NCI-H128 (cell line): ENCODE data around the gene GCK.
"Not testable (repeated sequence)": the region's sequence is repeated elsewhere in the genome, so short reads cannot be mapped to it uniquely, and the experiment has no call there.

Source experiments
- DNase-seq: peaks from one replicate; lab custom pipeline; 2025; ENCODE audit not compliant: unreplicated experiment; lab: John Stamatoyannopoulos, UW

The GCK gene

GRCh38 chr7:44183386-44183785, 5.9 kb downstream of the GCK start:
- no peak for DNase-seq

DNA sequence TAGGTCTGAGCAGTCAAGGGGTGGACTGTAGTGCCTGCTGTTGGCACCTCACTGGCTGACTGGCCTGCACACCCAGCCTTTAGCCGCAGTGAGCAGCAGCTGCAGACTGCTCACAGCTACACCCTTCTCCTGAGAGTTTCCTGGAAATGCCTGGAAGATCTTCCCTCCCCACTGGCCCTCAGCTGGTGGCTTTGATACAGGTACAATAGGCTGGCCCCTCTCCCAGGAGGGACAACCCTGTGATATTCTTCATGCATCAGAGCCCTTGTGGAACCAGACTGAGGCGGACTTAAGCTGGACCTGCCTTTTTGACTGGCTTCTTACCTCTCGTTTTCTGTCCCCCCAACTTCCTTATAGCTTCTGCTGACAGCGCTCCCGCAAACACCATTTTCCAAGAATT, 6.4 kb downstream of the GCK start:
- DNase-seq, result no peak

DNA sequence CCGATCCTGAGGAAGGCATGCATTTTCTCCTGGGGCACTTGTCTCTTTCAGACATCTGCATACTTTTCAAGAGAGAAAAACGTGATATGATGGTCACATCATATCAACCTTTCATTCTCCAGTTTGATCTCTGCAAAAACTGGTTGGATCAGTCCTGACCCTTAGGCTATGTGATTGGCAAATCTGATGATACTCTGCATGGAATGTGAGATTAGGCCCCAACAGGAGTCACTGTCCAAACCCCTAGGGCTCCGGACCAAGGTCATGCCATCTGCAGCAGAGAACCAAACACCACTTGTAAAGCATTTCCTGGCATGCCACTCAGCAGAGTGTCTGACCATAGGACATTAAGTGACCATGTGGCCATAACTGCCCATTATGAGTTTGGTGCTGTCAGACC, 8.6 kb downstream of the GCK start:
- no peak for DNase-seq

DNA sequence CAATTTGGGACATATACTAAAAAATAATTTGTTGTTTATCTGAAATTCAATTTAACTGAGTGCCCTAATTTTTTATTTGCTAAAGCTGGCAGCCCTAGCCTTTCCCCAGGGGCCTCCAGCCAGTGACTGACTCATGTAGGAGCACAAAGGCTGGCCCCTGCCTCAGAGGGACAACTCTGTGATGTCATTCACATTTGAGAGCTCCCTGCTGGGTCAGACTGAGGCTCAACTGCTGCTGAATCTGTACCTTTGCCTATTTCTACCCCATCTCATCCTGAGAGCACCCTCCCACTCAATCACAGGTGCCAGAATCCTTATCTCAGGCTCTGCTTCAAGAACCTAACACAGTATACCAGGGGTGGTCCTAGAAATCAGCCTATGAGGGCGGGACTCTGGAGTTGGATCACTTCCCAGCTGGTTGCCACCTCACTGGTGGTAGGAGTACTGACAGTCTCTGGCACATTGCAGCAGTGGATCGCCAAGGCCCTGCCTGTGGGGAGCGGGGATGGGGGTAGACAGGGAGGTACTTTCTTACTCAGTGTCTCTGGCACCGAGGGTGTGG, 11.6 kb downstream of the GCK start:
- no peak for DNase-seq

GRCh38 chr7:44176486-44176885, 12.8 kb downstream of the GCK start:
- no peak for DNase-seq

DNA sequence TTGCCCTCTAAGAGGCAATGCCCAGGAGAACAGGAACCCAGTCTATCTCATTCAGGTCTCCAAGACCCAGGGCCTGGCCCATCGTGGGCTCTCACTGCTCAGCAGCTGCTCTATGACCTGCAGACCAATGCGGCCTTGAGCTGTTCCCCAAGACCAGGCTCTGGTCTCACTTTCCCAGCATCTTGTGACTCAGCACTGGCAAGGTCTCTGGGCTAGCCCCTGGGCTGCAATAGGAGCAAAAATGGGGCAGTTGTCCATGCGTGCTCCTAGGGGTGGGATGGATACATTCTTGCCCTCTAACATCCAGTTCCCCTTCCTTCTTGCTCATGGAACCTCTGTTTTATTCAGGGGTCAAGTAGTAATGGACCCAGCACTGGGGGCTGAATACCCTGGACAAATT, 13.5 kb downstream of the GCK start:
- DNase-seq, result no peak

GRCh38 chr7:44174694-44174948, 14.6 kb downstream of the GCK start:
- not testable (repeated sequence) for DNase-seq

DNA sequence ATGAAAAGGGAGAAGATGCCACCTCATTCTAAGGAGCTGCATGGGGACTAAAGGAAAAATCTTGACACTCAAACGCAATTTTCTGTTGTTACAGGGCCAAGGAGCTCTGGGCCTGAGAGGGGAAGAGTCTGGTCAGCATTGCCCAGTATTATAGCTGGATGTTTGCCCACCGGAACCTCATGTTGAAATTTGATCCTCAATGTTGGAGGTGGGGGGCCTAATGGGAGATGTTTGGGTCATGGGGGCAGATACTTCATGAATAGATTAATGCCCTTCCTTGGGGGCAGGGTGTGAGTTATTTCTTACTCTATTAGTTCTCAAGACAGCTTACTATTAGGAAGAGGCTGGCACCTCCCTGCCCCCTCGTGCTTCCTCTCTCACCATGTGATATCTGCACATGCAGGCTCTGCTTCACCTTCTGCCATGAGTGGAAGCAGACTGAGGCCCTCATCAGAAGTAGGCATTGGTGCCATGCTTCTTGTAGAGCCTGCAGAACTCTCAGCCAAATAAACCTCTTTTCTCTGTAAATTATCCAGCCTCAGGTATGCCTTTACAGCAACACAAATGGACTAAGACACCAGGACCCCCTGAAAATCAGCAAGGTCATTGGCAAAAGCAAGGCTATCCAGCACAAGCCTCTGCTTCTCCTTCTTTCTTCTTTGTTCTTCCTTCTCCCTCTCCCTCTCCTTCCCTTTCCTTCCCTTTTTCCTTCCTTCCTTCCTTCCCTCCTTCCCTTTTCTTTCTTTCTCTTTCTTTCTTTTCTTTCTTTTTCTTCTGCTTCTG, 15.1 kb downstream of the GCK start:
- no peak for DNase-seq

GRCh38 chr7:44172803-44173424, 16.3 kb downstream of the GCK start:
- peak; percentile 72 for DNase-seq

DNA sequence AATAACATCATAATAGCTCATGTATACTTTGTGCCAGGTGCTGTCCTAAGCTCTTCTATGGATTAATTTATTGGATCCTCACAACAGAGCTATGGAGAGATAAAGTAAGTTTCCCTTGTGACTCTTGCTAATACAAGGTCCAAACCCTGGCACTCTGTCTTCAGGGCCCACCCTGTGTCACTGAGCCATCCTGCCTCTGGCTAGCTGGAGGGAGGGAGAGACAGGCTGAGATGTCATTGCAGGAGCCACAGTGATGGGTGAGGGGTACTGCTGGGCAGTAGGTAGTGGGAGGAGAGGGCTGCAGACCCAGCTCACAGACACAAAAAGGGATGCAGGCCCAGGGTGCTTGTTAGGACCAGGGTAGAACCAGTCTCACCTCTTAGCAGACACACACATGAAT, 16.9 kb downstream of the GCK start:
- no peak for DNase-seq

DNA sequence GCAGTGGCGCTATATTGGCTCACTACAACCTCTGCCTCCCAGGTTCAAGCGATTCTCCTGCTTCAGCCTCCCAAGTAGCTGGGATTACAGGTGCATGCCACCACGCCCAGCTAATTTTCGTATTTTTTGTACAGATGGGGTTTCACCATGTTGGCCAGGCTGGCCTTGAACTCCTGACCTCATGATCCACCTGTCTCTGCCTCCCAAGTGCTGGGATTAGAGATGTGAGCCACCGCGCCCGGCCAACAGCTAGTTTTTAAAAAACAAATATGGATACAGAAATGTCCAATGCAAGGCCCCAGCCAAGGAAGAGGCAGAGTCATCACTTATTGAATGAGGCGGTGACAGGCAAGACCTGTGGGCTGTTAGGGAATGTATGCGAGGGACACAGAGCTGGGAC, 17.3 kb downstream of the GCK start:
- DNase-seq, result not testable (repeated sequence)

DNA sequence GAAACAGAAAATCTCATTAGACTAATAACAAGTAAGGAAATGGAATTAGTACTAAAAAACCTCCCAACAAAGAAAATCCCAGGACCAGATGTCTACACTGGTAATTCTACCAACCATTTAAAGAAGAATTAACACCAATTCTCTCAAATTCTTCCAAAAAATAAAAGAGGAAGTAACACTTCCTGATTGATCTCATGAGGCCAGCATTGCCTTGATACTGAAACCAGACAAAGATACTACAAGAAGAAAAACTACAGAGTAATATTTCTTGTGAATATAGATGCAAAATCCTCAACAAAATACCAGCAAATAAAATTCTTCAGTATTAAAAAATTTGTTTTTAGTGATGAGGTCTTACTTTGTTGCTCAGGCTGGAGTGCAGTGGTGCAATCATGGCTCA, 21.3 kb downstream of the GCK start:
- no peak for DNase-seq

- DNase-seq, result no peak
Measured at GRCh38 chr7:44163591-44163990, 25.6 kb downstream of the GCK start.

DNA sequence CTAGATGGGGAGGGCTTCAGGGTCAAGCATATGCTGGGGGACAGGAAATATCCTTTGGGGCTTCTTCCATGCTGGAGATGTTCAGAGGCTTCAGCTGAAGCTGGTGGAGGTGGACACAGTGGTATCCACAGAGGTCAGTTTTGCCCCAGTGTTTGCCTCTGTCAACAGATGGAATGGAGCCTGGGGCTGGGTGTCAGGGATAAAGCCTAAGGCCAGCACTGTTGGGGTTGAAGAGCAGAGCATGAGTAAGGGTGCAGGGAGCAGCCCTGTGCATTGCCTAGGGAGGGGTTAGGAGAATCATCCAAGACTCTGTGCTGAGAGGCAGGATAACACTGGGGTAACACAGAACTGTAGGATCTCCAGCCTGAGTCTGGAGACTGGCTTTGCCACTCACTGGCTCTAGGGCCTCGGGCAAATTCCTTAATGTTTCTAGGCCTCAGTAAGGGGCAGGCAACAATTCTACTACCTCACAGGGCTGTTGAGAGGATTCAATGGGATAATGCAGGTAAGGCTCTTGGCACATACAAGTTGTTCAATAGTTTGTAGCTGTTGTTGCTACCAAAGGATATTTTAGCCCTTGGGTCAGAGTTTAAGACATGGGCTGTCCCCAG, 26.3 kb downstream of the GCK start:
- no peak for DNase-seq

- DNase-seq, result no peak
Measured at GRCh38 chr7:44162179-44162578, 27.1 kb downstream of the GCK start.

- no peak for DNase-seq
Measured at GRCh38 chr7:44161371-44161770, 27.9 kb downstream of the GCK start.

DNA sequence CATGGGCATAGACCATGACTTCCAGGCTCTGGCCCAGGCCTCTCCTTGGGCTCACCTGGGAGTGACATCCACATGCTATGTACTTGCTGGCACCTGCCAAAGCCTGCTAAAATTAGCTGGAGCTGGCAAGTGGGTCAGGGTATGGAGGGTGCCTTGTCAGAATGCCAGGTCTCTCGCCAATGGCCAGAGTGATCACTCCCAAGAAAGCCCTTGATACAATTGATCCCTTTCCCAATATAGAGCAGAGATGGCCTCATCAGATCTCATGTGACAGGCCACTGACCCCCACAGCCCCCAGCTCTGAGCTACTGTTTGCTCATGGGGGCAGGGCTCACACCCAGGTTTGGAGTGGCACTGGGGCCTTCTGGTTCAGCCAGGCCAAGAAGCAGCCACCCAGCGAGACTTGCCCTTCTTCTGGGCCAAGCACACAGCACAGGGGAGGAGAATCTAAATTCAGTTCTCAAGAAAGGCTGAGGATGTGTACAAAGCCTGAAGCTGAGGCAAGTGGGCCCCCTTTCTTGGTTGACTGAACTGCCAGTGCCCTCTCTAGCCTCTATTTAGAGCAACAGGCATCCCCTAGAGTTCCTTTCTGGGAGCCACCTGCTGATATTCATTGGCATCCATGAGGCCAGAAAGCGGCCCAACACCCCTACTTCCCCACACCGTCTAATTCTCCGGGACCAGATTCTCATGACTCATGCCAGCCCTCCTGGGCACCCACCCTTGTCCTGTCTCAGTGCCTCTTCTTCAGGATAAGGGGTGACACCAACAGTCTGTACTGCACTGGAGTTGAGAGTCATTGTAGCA, 29.2 kb downstream of the GCK start:
- DNase-seq, result no peak

DNA sequence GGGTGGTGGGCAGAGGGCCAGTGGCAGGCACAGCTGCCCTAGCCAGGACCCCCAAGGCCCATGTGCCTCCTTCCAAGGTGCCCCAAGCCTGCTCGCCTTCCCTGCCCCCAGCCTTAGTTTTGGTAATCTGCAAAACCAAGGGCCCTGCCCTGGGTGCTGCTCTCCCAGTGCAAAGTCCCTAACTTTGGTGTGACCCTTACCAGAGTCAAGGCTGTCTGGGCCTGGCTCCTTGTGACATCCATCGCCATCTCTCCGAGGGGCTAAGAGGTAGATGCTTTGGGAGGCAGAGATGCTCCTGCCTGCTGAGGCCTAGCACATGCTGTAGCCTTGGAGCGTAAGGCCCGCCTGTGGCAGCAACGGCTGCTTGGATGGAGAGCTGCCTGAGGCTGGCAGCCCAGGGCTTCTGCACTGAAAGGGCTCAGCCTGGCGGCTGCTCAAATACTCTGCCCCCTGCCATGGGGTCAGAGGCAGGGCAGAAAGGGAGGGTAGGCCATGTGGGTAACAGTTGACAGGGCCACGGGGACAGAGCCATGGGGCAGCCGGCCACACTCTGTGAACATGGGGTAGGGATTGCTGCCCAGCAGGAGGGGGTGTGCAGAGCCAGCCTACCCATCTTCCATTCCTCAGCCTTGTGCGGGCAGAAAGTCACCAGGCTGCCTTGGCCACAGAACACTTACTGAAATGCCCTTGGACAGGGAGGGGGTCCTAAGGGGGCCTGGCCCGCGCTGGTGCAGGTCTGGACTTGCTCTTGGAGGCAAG, 30.2 kb downstream of the GCK start:
- no peak for DNase-seq

DNA sequence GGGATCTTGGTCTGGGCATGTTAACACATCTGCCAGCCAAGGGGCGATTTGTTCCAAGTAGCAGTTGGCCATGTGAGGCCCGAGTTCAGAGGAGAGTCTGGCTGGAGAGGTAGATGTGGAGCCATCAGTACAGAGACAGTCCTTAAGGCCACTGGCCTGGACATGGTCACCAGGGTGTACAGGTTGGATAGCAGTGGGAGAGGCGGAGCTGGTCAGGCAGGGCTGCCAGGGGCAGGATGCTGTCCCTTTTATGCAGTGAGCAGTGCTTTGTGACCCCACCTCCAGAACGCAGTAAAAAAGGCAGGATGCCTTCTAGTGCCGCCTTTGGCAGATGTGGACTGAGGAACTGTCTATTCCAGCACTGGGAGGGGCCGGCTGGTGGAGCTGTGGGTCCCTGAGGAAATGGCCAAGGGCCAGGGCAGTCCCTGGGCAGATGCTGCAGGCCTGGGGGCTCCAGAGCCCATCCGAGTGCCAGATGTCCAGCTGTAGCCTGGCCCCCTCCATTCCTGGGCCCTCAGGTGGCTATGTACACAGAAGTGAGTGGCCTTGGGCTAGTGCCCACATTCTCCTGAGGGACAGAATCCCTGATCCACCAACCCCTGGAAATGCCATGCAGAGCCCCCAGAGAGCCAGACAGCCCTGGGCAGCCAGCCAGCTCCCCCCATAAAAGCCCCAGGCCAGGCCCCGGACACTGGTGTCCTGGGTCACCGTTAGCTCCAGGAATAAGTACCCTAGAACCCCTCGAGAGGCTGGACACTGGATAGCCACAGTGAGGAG, 31.0 kb downstream of the GCK start:
- DNase-seq, result no peak
